Testis (tissue), 2 donors: ENCODE results near the gene INHBA.

Experiments
- CTCF ChIP-seq, 3 experiments: fragments of 450-650 bp in 2 of 3; fragments of 200-600 bp in 1 of 3; sonication (generic) in 1 of 3; IDR thresholded peaks; one replicate each; pipeline ENCODE4 v1.5.1; 2016 to 2019; ENCODE audit warnings: antibody characterized with exemption in 3 of 3, mild to moderate bottlenecking in 2 of 3, moderate library complexity in 1 of 3
- POLR2A ChIP-seq: fragments of 450-650 bp; IDR thresholded peaks from one replicate; pipeline ENCODE4 v1.6.1; 2017; ENCODE audit warnings: antibody characterized with exemption, mild to moderate bottlenecking, moderate library complexity

DNA sequence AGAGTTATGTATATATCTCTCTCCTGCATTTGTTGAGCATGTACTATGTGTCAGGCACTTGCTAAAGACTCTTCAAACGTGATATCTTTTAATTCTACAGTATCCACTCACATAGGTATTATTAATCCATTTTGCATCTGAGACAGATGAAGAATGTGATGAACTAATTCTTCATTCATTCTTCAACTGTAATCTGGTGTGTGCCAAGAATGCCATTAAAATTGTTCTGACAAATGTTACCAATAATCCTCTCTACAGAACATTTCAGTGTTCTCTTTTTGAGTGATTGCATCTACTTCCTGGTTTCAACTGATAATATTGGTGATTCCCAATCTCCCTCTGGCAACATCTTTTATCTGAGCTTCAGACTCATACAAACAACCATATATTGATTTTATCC is 18.0 kb upstream of the INHBA start:
- TF ChIP-seq CTCF (IDR thresholded peaks at IDR 0.05): no peak
- TF ChIP-seq POLR2A: no peak
